Gastroesophageal sphincter (tissue), 3 donors: ENCODE results near the gene THSD7A.

ENCODE experiments used
- EP300 ChIP-seq: sonication (generic); formaldehyde crosslinking; IDR thresholded peaks from one replicate; pipeline ENCODE4 v1.6.1; 2017; ENCODE audit warnings: antibody characterized with exemption, mild to moderate bottlenecking
- POLR2A ChIP-seq, 2 donors: fragments of 450-650 bp; IDR thresholded peaks; one replicate each; pipeline ENCODE4 v1.6.1; 2017; ENCODE audit warnings: antibody characterized with exemption in 2 of 2, mild to moderate bottlenecking in 2 of 2, moderate library complexity in 1 of 2
- TF ChIP-seq, protein P1 (sequence below), 4 experiments: fragments of 200-600 bp in 2 of 4; fragments of 450-650 bp in 2 of 4; sonication (generic) in 1 of 4; IDR thresholded peaks; one replicate each; pipeline ENCODE4 v1.5.1; 2017 to 2019; ENCODE audit warnings: antibody characterized with exemption in 4 of 4, mild to moderate bottlenecking in 2 of 4, moderate library complexity in 2 of 4

DNA sequence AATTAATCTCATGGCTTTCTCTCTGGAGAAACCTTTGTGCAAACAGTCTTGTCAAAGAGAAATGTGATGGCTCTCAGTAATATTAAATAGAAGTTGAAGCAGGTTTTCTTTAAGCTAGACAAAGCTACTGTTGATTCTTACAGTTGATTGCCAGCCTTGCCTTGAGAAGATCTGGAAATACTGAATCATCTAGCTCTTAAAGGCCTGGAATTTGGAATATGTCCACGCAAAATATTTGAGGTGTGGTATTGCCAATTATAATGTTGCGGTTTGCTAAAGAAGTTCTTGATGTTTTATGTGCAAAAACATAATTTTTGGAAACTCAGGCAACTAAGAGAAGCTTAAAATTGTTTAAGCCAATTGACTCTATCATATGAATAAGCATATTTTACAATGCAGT lies 486.4 kb downstream of the THSD7A start:
- TF ChIP-seq, protein P1, sequence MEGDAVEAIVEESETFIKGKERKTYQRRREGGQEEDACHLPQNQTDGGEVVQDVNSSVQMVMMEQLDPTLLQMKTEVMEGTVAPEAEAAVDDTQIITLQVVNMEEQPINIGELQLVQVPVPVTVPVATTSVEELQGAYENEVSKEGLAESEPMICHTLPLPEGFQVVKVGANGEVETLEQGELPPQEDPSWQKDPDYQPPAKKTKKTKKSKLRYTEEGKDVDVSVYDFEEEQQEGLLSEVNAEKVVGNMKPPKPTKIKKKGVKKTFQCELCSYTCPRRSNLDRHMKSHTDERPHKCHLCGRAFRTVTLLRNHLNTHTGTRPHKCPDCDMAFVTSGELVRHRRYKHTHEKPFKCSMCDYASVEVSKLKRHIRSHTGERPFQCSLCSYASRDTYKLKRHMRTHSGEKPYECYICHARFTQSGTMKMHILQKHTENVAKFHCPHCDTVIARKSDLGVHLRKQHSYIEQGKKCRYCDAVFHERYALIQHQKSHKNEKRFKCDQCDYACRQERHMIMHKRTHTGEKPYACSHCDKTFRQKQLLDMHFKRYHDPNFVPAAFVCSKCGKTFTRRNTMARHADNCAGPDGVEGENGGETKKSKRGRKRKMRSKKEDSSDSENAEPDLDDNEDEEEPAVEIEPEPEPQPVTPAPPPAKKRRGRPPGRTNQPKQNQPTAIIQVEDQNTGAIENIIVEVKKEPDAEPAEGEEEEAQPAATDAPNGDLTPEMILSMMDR (IDR thresholded peaks at IDR 0.05), result no peak
- TF ChIP-seq POLR2A (IDR thresholded peaks at IDR 0.05) (no peak), EP300 (no peak)
